A549 (cell line): ENCODE data around the gene GRIK2. TPM values are rescaled to one million over a fixed set of nuclear protein-coding genes. Genes with fewer than 3 reads are reported as not detected.

Experiments
- ATAC-seq, 2 experiments: fragments of 200-7000 bp in 1 of 2; fragments of >200 bp in 1 of 2; cut with Nextera tagmentation in 1 of 2; cut with Tn5 transposase in 1 of 2; 3 replicates each; pipeline versions ENCODE4 v1.8.0 to v1.9.1; 2018 to 2020; ENCODE audit warnings: mild to moderate bottlenecking in 1 of 2, moderate library complexity in 1 of 2
- CTCF ChIA-PET: fragments of 300-600 bp; sonication (Branson Sonifier 250); formaldehyde crosslinking; extraction: SDS; loops from one replicate; lab custom pipeline; 2021; ENCODE audit warnings: antibody characterized with exemption, inconsistent platforms; lab: Yijun Ruan, JAX
- POLR2A ChIA-PET: fragments of 350-600 bp; formaldehyde crosslinking; extraction: SDS; loops from one replicate; lab custom pipeline; 2021; ENCODE audit warnings: antibody characterized with exemption, inconsistent platforms; lab: Yijun Ruan, JAX
- DNase-seq, 2 experiments: peaks; one replicate each; pipeline versions ENCODE4 v3.0.0 to v3.0.0-alpha.2; 2011 to 2016; ENCODE audit warnings: low read depth in 1 of 2, low spot score in 1 of 2
- FAIRE-seq: peaks from 2 replicates; lab custom pipeline; 2011; peaks lifted over from hg19 to GRCh38; lab: Jason Lieb, UNC
- H3K27ac ChIP-seq, 2 experiments: fragments of >200 bp; sonication (Bioruptor Twin); formaldehyde crosslinking; 3 replicates each; pipeline ENCODE4 v1.5.1; 2016 to 2017
- H3K4me1 ChIP-seq: fragments of >200 bp; sonication (Bioruptor Twin); formaldehyde crosslinking; 3 replicates; pipeline ENCODE4 v1.6.1; 2016
- H3K4me2 ChIP-seq: fragments of >200 bp; sonication (Bioruptor Twin); formaldehyde crosslinking; 3 replicates; pipeline ENCODE4 v1.6.1; 2016
- H3K4me3 ChIP-seq: fragments of >200 bp; sonication (Bioruptor Twin); formaldehyde crosslinking; 3 replicates; pipeline ENCODE4 v1.5.1; 2016
- H3K9me3 ChIP-seq: fragments of >200 bp; sonication (Bioruptor Twin); formaldehyde crosslinking; 3 replicates; pipeline ENCODE4 v1.6.1; 2016
- BHLHE40 ChIP-seq: IDR thresholded peaks from 2 replicates; pipeline ENCODE4 v1.6.1; 2012; ENCODE audit warnings: low read depth, low read length, inconsistent platforms
- CBX2 ChIP-seq: fragments of 200-600 bp; sonication (generic); IDR thresholded peaks from 2 replicates; pipeline ENCODE4 v1.6.1; 2016; ENCODE audit warnings: low read depth, mild to moderate bottlenecking, borderline replicate concordance
- CEBPB ChIP-seq, 2 experiments: fragments of >200 bp in 1 of 2; sonication (Bioruptor Twin) in 1 of 2; formaldehyde crosslinking in 1 of 2; IDR thresholded peaks; 2 replicates each; pipeline ENCODE4 v1.6.1; 2012 to 2016
- CTCF ChIP-seq: fragments of >200 bp; sonication (Bioruptor Twin); formaldehyde crosslinking; IDR thresholded peaks from 3 replicates; pipeline ENCODE4 v1.5.1; 2016
- EHF ChIP-seq: fragments of 250-450 bp; sonication (Bioruptor Pico); IDR thresholded peaks from 2 replicates; pipeline ENCODE4 v1.5.0; 2020; ENCODE audit warnings: mild to moderate bottlenecking
- FOSB ChIP-seq: fragments of 250-450 bp; sonication (Bioruptor Pico); IDR thresholded peaks from 2 replicates; pipeline ENCODE4 v1.5.0; 2020; ENCODE audit warnings: mild to moderate bottlenecking, moderate library complexity
- FOSL2 ChIP-seq, 2 experiments: fragments of 450-650 bp in 1 of 2; fragments of >200 bp in 1 of 2; sonication (Bioruptor Twin) in 1 of 2; formaldehyde crosslinking; IDR thresholded peaks; 2 replicates each; pipeline versions ENCODE4 v1.5.0 to v1.6.1; 2016 to 2020; ENCODE audit warnings: mild to moderate bottlenecking in 1 of 2, moderate library complexity in 1 of 2
- HMGXB4 ChIP-seq: fragments of 250-450 bp; sonication (Bioruptor Pico); IDR thresholded peaks from 2 replicates; pipeline ENCODE4 v1.5.0; 2021; ENCODE audit warnings: mild to moderate bottlenecking, moderate library complexity, borderline replicate concordance
- HOXB5 ChIP-seq: fragments of 250-450 bp; sonication (Bioruptor Pico); IDR thresholded peaks from 2 replicates; pipeline ENCODE4 v1.5.0; 2020; ENCODE audit warnings: mild to moderate bottlenecking, moderate library complexity
- KDM5A ChIP-seq: fragments of 200-600 bp; sonication (generic); IDR thresholded peaks from 2 replicates; pipeline ENCODE4 v1.6.1; 2016; ENCODE audit warnings: antibody characterized with exemption, mild to moderate bottlenecking
- MAFK ChIP-seq: fragments of 450-650 bp; IDR thresholded peaks from 2 replicates; pipeline ENCODE4 v1.6.1; 2014; ENCODE audit not compliant: partially characterized antibody
- MAZ ChIP-seq: fragments of 150-350 bp; IDR thresholded peaks from 2 replicates; pipeline ENCODE4 v1.6.1; 2014; ENCODE audit warnings: antibody characterized with exemption, low read depth, low read length, borderline replicate concordance
- NFE2L2 ChIP-seq: fragments of 150-350 bp; conservative IDR thresholded peaks from 2 replicates; pipeline ENCODE4 v1.6.1; 2014; ENCODE audit warnings: low read length
- NPAS2 ChIP-seq: fragments of 250-450 bp; sonication (Bioruptor Pico); IDR thresholded peaks from 2 replicates; pipeline ENCODE4 v1.8.0; 2022; ENCODE audit warnings: mild to moderate bottlenecking, moderate library complexity, borderline replicate concordance
- POLR2AphosphoS2 ChIP-seq: conservative IDR thresholded peaks from 2 replicates; pipeline ENCODE4 v1.6.1; 2012; ENCODE audit warnings: low read length, improper control_type of control experiment, inconsistent platforms
- RAD21 ChIP-seq, 2 experiments: fragments of >200 bp in 1 of 2; sonication (Bioruptor Twin) in 1 of 2; formaldehyde crosslinking in 1 of 2; IDR thresholded peaks in 1 of 2; conservative IDR thresholded peaks in 1 of 2; 2 replicates in 1 of 2; 3 replicates in 1 of 2; pipeline ENCODE4 v1.6.1; 2012 to 2018; ENCODE audit warnings: inconsistent platforms in 1 of 2
- RNF2 ChIP-seq: fragments of 200-600 bp; sonication (generic); IDR thresholded peaks from 2 replicates; pipeline ENCODE4 v1.6.1; 2016; ENCODE audit warnings: low read depth, mild to moderate bottlenecking, antibody characterized with exemption, moderate library complexity, borderline replicate concordance
- SREBF2 ChIP-seq: fragments of 450-650 bp; IDR thresholded peaks from 2 replicates; pipeline ENCODE4 v1.6.1; 2014; ENCODE audit warnings: mild to moderate bottlenecking, moderate library complexity
- TFCP2L1 ChIP-seq: fragments of 250-450 bp; sonication (Bioruptor Pico); IDR thresholded peaks from 2 replicates; pipeline ENCODE4 v1.5.0; 2021; ENCODE audit warnings: mild to moderate bottlenecking
- TP53 ChIP-seq: fragments of 250-450 bp; sonication (Bioruptor Pico); IDR thresholded peaks from 2 replicates; pipeline ENCODE4 v1.5.0; 2021; ENCODE audit warnings: mild to moderate bottlenecking, moderate library complexity
- ZC3H11A ChIP-seq: fragments of 450-650 bp; IDR thresholded peaks from 2 replicates; pipeline ENCODE4 v1.6.1; 2014; ENCODE audit warnings: antibody characterized with exemption, mild to moderate bottlenecking
- WGBS: methylation state at CpG from one replicate; pipeline ENCODE4 v1.1.6; 2017; ENCODE audit errors: missing lambda C conversion rate; 5-methylcytosine and 5-hydroxymethylcytosine counted together
- polyA plus RNA-seq, 4 experiments: library from polyadenylated mRNA; depleted of rRNA in 3 of 4; stranded (reverse); fragments of >200 nt; fragmentation: RNase III in 1 of 4; extraction: RNeasy Plus Mini Kit Qiagen cat#74134 plus additional on column Dnase treatment in 1 of 4; gene quantifications; 2 replicates in 3 of 4; 3 replicates in 1 of 4; pipeline ENCODE4 v1.2.3, GENCODE V29; 2011 to 2017
- TF ChIP-seq, protein P1 (sequence below): IDR thresholded peaks from 2 replicates; pipeline ENCODE4 v1.6.1; 2012; ENCODE audit warnings: low read depth, borderline replicate concordance
- TF ChIP-seq, protein P2 (sequence below): fragments of >200 bp; sonication (Bioruptor Twin); formaldehyde crosslinking; IDR thresholded peaks from 2 replicates; pipeline ENCODE4 v1.6.1; 2016

Gene GRIK2
- polyA plus RNA-seq, 2 of the 4 experiments (the other 2 are of a cell fraction), result 0.56 to 0.65 TPM

- H3K4me2 ChIP-seq, result no peak overlapping the region
- TF ChIP-seq FOSB (CRISPR knock-in tag), result no peak
- no peak for TF ChIP-seq NPAS2 (CRISPR knock-in tag)
- no peak for TF ChIP-seq EHF (CRISPR knock-in tag)
- no peak for TF ChIP-seq MAFK
- TF ChIP-seq TP53 (CRISPR knock-in tag), result no peak
- TF ChIP-seq CTCF, result no peak
- TF ChIP-seq RNF2, result no peak
- no peak for TF ChIP-seq RAD21 (conservative IDR thresholded peaks at IDR 0.05 in 1 of 2, IDR thresholded peaks at IDR 0.05 in 1 of 2)
- ChIA-PET CTCF (no interaction called here), POLR2A (no interaction called here)
- FAIRE-seq (no peak), ATAC-seq (no peak), DNase-seq (no peak)
- no peaks in the 10 kb centered on the region for H3K4me1 ChIP-seq
- H3K27ac ChIP-seq, result no peak overlapping the region
- H3K9me3 ChIP-seq, result no peaks in the 10 kb centered on the region
- no peak overlapping the region for H3K4me3 ChIP-seq
Measured at GRCh38 chr6:101608703-101609102, 215.2 kb downstream of the GRIK2 start.

- Histone ChIP-seq H3K27ac (no peak overlapping the region; a peak in 1 of 6 replicates), H3K4me3 (no peak overlapping the region), H3K4me2 (no peak overlapping the region), H3K9me3 (no peaks in the 10 kb centered on the region), H3K4me1 (no peaks in the 10 kb centered on the region)
- no peak for DNase-seq
- ATAC-seq, result no peak
- TF ChIP-seq POLR2AphosphoS2 (no peak), CEBPB (IDR thresholded peaks at IDR 0.05) (no peak), MAZ (no peak), BHLHE40 (no peak), SREBF2 (no peak), FOSL2 (IDR thresholded peaks at IDR 0.05) (no peak), FOSL2 (CRISPR knock-in tag; IDR thresholded peaks at IDR 0.05) (no peak), CBX2 (no peak), HOXB5 (CRISPR knock-in tag) (no peak), ZC3H11A (no peak), EHF (CRISPR knock-in tag) (no peak), KDM5A (no peak), HMGXB4 (CRISPR knock-in tag) (no peak), TFCP2L1 (no peak), NFE2L2 (no peak), CTCF (no peak)
- TF ChIP-seq, protein P1, sequence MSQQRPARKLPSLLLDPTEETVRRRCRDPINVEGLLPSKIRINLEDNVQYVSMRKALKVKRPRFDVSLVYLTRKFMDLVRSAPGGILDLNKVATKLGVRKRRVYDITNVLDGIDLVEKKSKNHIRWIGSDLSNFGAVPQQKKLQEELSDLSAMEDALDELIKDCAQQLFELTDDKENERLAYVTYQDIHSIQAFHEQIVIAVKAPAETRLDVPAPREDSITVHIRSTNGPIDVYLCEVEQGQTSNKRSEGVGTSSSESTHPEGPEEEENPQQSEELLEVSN, result no peak
- TF ChIP-seq, protein P2, sequence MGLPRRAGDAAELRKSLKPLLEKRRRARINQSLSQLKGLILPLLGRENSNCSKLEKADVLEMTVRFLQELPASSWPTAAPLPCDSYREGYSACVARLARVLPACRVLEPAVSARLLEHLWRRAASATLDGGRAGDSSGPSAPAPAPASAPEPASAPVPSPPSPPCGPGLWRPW, result no peak
- FAIRE-seq, result no peak
- ChIA-PET CTCF (no interaction called here), POLR2A (no interaction called here)
- WGBS, result 4% methylated on average over 2 of the region's 2 CpGs
Measured at GRCh38 chr6:101613556-101613955, 220.0 kb downstream of the GRIK2 start.
